Measurements from ENCODE around the gene SMIM8.

DNA sequence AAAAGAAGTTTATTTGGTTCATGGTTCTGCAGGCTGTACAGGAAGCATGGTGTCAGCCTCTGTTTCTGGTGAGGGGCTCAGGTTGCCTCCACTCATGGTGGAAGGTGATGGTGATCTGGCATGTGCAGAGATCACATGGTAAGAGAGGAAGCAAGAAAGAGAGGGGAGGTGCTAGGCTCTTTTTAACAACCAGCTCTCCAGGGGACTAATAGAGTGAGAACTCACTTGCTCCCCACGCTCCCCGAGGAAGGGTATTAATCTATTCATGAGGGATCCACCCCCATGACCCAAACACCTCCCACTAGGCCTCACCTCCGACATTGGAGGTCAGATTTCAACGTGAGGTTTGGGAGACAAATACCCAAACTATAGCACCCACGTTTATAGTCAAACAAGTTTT is 10.6 kb downstream of the SMIM8 start:
- TF ChIP-seq CTCF (IDR thresholded peaks at IDR 0.05) (no peak), POLR2A (IDR thresholded peaks at IDR 0.05) (no peak), EP300 (IDR thresholded peaks at IDR 0.05) (no peak), POLR2AphosphoS5 (IDR thresholded peaks at IDR 0.05) (no peak)
